GM18858 (cell line): ENCODE results near the gene C8A.

Source experiments
- ATAC-seq: cut with Tn5 transposase; IDR thresholded peaks from one replicate; pipeline ENCODE4 v1.9.1; 2021; ENCODE audit not compliant: unreplicated experiment

C8A gene

GRCh38 chr1:56881417-56881816 lies 26.8 kb downstream of the C8A start:
- ATAC-seq = no peak

DNA sequence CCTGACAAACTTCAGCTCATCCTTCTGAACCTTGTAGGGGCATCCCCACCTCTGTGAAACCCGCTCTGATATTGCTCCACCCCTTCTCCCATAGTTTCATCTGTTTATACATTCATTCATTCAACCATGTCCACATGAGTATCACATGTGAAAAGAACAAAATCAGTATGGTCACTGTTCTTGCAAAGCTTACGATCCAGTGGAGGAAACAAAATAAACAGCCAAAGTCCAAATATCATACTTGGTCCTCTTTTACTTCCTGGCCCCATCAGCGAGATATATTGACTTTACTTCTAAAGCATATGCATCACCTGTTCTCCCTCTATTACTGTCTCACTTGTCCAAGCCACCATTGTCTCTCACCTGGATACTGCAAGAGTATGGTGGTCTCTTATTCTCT lies 35.6 kb downstream of the C8A start:
- ATAC-seq = no peak

DNA sequence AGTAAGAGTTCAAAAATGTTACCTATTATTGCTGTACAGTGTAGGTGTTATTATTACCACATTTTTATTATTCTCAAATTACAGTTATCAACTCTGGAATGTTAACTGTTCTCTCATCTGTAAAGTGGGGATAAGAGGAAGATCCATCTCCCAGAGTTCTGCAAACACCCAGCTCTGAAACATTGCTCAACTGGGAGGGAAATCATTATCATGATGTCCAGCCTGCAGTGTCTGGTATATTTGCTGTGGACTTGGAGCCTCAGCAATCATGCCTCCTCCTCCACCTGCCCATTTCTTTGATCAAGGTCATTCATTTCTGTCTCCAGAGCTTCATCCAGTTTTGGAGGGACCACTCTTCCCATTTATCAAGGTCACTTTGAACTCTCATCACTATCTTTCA lies 39.4 kb downstream of the C8A start:
- no peak for ATAC-seq

GRCh38 chr1:56897150-56898004 lies 42.8 kb downstream of the C8A start:
- no peak for ATAC-seq

DNA sequence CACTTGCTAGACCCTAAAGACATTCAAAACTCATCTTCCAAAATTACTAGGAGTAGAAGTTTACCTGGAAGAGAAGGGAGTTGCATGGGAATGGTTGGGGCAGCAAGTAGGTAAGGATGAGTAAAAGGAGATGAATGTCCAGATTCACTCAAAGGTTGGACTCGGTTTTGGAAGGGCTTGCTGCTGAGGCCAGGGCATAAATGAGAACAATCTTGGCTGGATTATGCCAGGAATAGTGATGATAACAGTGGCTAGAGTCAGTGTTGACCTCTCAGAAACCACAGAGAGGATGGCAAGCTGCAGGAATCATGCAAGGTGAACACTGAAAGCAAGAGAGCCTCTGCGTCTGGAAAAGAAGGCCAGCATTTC lies 43.4 kb downstream of the C8A start:
- no peak for ATAC-seq

DNA sequence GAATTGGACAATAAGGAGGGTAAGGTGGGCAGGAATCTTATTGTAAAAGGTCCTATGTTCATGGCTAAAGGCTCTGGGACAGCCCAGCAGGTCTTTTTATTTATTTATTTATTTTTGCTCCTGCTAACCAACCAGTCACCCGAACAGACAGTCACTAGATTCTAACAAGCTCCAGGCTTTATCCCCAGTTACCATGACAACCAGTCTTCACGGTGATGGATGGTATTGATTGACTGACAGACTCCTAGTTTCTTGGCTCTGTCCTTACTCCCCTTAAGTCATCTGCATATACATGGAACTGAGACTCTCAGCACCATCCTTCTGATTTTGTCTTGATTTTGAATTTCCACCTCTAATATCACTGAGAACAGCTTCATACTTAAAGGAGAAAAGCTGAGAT lies 44.3 kb downstream of the C8A start:
- ATAC-seq = no peak

DNA sequence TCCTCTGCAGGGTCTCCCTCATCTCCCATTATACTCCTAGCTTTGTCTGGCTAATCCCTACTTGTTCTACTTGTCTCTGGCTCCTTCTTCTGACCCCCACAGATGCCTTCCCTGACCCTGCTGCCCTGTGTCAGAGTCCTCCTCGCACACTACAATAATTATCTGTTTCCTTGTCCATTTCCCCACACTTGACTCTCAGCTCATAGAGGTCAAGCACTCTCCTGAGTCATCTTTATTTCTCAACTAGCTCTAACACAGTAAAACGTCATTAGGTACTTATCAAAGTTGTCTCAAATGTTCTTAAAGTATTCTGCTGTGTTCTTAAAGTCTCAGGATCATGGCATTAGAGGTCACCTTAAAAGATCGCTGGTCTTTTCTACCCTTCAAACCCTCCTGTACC lies 47.1 kb downstream of the C8A start:
- no peak for ATAC-seq

DNA sequence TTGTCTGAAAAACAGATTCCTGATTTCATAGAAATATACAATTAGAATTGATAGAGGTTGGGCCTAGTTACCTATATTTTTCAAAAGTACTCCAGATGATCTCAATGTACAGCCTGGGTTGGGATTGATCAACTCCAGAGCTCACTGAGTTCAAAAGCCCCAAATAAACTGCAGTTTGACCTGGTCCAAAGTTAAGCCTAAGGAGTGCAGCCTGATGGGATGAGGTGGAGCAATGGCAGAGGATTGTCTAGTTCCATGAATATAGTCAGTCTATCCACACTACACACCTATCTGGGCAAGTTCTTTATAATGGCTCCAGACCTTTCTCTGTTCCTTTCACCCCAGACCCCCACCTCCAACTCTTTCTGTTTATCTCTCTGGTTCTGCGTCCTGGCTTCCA lies 49.2 kb downstream of the C8A start:
- no peak for ATAC-seq

DNA sequence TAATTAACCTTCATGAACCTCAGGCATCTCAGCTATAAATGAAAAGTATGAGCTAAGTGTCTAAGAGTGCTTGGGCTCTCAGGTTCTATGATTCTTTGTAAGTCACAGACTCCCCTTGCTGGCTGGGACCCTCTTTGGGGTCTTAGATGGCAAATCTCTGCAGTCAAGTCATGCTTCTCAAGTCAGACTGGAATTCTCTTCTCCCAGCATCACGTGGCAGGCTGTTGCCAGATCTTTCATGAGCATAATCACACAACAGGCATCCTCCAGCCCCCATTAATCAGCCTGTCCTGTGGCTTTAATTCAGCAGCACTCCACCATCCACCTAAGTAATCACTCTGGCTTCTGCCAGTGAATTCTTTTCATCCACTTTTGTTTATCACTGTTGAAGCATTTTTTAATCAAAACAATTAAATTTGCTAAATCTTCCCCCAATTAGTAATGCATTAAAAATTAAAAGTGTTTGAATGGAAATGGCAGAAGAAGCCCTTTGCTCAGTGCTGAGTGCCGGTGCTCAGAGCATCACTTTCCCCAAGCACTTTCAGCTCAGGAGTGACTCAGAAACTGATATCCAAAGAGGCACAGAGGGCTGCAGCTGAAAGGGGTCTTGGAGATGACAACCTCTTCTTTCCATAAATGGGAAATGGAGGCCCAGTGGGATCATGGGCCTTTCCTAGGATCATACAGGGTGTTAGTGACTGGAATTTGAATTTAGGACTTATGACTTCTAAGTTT lies 50.2 kb downstream of the C8A start:
- ATAC-seq = no peak

DNA sequence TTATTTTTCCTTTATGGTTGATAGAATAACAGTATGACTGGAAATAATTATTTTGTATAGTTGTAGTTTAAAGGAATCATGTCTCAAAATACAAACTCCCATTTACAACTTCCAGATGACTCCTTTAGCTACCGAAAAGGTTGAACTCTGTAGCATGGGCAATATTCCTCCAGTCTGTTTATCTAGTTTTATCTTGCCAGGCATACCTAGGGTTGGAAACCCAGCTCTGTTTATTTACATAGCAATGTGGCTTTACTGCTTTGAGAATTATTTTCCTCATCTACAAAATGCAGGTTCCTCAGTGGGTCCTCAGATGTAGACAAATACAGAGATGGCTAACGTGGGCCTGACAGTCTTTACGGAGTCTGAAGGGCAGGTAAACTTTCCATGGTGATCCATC lies 51.1 kb downstream of the C8A start:
- ATAC-seq = no peak

DNA sequence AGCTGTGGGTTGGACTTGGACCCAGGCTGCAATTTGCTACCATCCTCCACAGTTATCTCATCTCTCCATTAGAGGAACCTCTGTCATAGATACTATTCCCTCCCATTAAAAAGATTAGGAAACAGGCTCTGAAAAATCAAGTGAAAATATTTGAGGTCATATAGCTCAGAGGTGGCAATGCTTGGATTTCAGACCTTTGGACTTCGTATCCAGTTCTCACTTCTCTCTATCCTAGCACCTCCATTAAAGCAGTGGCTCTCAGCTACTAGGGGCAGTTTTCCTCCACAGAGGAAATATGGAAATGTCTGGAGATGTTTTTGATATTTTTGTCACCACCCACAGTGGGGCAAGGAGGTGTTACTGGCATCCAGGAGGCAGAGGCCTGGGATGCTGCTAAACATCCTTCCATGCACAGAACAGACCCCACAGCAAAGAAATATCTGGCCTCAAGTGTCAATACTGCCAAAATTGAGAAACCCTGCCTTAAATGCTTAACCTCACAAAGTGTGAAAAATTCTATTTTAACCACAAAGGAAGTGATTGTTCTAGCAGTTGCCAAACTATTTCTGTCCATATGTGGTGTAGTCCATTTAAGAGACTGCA lies 54.1 kb downstream of the C8A start:
- no peak for ATAC-seq

GRCh38 chr1:56910441-56910985 lies 55.9 kb downstream of the C8A start:
- ATAC-seq = no peak

GRCh38 chr1:56911098-56911938 lies 56.7 kb downstream of the C8A start:
- no peak for ATAC-seq

GRCh38 chr1:56912325-56912724 lies 57.7 kb downstream of the C8A start:
- ATAC-seq = no peak

- ATAC-seq = no peak
Observed at GRCh38 chr1:56915960-56916359, 61.4 kb downstream of the C8A start.

- no peak for ATAC-seq
Observed at GRCh38 chr1:56916630-56917029, 62.0 kb downstream of the C8A start.

GRCh38 chr1:56917356-56917755 lies 62.8 kb downstream of the C8A start:
- no peak for ATAC-seq

DNA sequence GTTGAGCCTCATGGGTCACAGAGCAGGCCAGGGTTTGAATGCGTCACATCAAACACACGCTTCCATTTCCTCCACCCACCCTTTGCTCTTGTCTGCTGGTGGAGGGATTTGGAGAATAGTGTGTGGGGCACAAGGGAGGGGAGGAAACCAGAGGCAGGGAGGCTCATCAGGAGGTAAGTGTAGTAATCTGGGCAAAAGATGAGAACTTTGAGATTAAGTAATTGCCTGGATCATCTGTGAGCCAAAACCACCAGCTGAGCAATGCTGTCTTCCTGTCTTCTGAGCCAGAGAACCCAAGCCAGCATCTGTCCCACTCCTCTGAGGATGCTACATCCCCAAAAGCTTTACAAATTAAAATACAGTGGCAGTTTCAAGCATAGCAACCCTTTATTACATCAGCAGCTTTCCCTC lies 66.0 kb downstream of the C8A start:
- ATAC-seq = no peak

- ATAC-seq = no peak
Observed at GRCh38 chr1:56921479-56921878, 66.9 kb downstream of the C8A start.

GRCh38 chr1:56922070-56922469 lies 67.5 kb downstream of the C8A start:
- no peak for ATAC-seq

- ATAC-seq = no peak
Observed at GRCh38 chr1:56922507-56922906, 67.9 kb downstream of the C8A start.
